ENCODE results near the gene MIOS.

DNA sequence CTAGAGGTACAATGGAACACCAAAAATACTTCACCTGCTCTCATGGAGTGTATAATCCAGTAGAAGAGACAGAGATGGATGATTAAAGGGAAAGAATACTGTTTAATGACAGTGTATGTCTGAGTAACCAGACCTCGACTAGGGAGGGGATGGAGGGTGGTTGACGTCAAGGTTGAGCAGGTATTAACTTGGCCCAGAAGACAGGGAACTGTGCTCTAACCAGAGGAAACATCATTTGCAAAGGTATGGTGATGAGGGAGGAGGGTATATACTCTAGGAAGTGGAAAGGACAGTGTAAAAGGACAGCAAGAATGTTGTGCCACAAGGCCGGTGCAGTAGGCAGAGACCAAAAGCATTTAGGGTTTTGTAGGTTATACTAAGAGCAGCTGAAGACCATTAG lies 2.9 kb downstream of the MIOS start:
- TF ChIP-seq POLR2AphosphoS5 (IDR thresholded peaks at IDR 0.05; ENCODE audit: low read depth, low read length) (no peak), RAD21 (IDR thresholded peaks at IDR 0.05; ENCODE audit: low read depth) (no peak), MAX (IDR thresholded peaks at IDR 0.05) (no peak), EZH2phosphoT487 (IDR thresholded peaks at IDR 0.05; ENCODE audit: borderline replicate concordance) (no peak), EZH2 (IDR thresholded peaks at IDR 0.05) (no peak), CEBPB (IDR thresholded peaks at IDR 0.05; ENCODE audit: low read depth) (no peak), SP1 (IDR thresholded peaks at IDR 0.05; ENCODE audit: low read depth) (no peak), ELF1 (IDR thresholded peaks at IDR 0.05; ENCODE audit: borderline replicate concordance, low read depth) (no peak)
- TF ChIP-seq, protein P1, sequence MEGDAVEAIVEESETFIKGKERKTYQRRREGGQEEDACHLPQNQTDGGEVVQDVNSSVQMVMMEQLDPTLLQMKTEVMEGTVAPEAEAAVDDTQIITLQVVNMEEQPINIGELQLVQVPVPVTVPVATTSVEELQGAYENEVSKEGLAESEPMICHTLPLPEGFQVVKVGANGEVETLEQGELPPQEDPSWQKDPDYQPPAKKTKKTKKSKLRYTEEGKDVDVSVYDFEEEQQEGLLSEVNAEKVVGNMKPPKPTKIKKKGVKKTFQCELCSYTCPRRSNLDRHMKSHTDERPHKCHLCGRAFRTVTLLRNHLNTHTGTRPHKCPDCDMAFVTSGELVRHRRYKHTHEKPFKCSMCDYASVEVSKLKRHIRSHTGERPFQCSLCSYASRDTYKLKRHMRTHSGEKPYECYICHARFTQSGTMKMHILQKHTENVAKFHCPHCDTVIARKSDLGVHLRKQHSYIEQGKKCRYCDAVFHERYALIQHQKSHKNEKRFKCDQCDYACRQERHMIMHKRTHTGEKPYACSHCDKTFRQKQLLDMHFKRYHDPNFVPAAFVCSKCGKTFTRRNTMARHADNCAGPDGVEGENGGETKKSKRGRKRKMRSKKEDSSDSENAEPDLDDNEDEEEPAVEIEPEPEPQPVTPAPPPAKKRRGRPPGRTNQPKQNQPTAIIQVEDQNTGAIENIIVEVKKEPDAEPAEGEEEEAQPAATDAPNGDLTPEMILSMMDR (IDR thresholded peaks at IDR 0.05 in 2 of 3, conservative IDR thresholded peaks at IDR 0.05 in 1 of 3; ENCODE audit: borderline replicate concordance in 1 of 3, insufficient read depth in 1 of 3, low read depth in 2 of 3, low read length in 2 of 3): no peak
- TF ChIP-seq, protein P2, sequence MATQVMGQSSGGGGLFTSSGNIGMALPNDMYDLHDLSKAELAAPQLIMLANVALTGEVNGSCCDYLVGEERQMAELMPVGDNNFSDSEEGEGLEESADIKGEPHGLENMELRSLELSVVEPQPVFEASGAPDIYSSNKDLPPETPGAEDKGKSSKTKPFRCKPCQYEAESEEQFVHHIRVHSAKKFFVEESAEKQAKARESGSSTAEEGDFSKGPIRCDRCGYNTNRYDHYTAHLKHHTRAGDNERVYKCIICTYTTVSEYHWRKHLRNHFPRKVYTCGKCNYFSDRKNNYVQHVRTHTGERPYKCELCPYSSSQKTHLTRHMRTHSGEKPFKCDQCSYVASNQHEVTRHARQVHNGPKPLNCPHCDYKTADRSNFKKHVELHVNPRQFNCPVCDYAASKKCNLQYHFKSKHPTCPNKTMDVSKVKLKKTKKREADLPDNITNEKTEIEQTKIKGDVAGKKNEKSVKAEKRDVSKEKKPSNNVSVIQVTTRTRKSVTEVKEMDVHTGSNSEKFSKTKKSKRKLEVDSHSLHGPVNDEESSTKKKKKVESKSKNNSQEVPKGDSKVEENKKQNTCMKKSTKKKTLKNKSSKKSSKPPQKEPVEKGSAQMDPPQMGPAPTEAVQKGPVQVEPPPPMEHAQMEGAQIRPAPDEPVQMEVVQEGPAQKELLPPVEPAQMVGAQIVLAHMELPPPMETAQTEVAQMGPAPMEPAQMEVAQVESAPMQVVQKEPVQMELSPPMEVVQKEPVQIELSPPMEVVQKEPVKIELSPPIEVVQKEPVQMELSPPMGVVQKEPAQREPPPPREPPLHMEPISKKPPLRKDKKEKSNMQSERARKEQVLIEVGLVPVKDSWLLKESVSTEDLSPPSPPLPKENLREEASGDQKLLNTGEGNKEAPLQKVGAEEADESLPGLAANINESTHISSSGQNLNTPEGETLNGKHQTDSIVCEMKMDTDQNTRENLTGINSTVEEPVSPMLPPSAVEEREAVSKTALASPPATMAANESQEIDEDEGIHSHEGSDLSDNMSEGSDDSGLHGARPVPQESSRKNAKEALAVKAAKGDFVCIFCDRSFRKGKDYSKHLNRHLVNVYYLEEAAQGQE (IDR thresholded peaks at IDR 0.05; ENCODE audit: low read depth): no peak
